BJ (cell line): Measurements from ENCODE around the gene TMEM269. TPM values are rescaled to one million over a fixed set of nuclear protein-coding genes. Genes with fewer than 3 reads are reported as not detected.

ENCODE experiments used
- CTCF ChIA-PET: fragments of 350-600 bp; formaldehyde crosslinking; extraction: SDS; loops from one replicate; lab custom pipeline; 2021; ENCODE audit warnings: antibody characterized with exemption, inconsistent platforms; lab: Yijun Ruan, JAX
- POLR2A ChIA-PET: fragments of 300-600 bp; sonication (Branson Sonifier 250); formaldehyde crosslinking; extraction: SDS; loops from one replicate; lab custom pipeline; 2021; ENCODE audit warnings: antibody characterized with exemption; lab: Charles Lee
- DNase-seq: peaks from one replicate; pipeline ENCODE4 v3.0.0-alpha.2; 2011; ENCODE audit warnings: low read depth
- H3K27me3 ChIP-seq: 2 replicates; pipeline ENCODE4 v1.6.0; 2011; ENCODE audit warnings: low read length; ENCODE audit not compliant: control insufficient read depth, insufficient read depth
- H3K36me3 ChIP-seq: 2 replicates; pipeline ENCODE4 v1.5.1; 2011; ENCODE audit warnings: low read length; ENCODE audit not compliant: control insufficient read depth, insufficient read depth
- H3K4me3 ChIP-seq: 2 replicates; pipeline ENCODE4 v1.5.1; 2011; ENCODE audit warnings: low read depth, mild to moderate bottlenecking, control low read depth, low read length
- CTCF ChIP-seq: IDR thresholded peaks from 2 replicates; pipeline ENCODE4 v1.5.1; 2011; ENCODE audit warnings: low read depth, mild to moderate bottlenecking, control low read depth, inconsistent platforms, low read length, moderate library complexity; ENCODE audit not compliant: insufficient read depth
- polyA plus RNA-seq: library from polyadenylated mRNA; depleted of rRNA; stranded (reverse); fragments of >200 nt; gene quantifications from 2 replicates; pipeline ENCODE4 v1.2.3, GENCODE V29; 2011

Gene TMEM269
- polyA plus RNA-seq, 1 experiment: not detected

GRCh38 chr1:42776502-42776901 lies 8.3 kb upstream of the TMEM269 start:
- ChIA-PET POLR2A (no interaction called here), CTCF (interaction anchor here (0.7 to 5.2 kb wide), 11 partner anchors 8 to 297 kb away, joined by 3 to 82 read pairs (median 7); partner anchors contain the start of genes C1orf50, P3H1 and ZNF691)
- no peak overlapping the region for H3K4me3 ChIP-seq
- no peak for TF ChIP-seq CTCF
- peaks cover 19% of the 10 kb centered on the region for H3K36me3 ChIP-seq
- no peak for DNase-seq
- H3K27me3 ChIP-seq: no peaks in the 10 kb centered on the region

- H3K36me3 ChIP-seq: peaks cover 21% of the 10 kb centered on the region
Observed at GRCh38 chr1:42777852-42778251, 6.9 kb upstream of the TMEM269 start.

GRCh38 chr1:42779725-42780124 lies 5.1 kb upstream of the TMEM269 start:
- TF ChIP-seq CTCF: no peak
- Histone ChIP-seq H3K27me3 (no peaks in the 10 kb centered on the region), H3K36me3 (peaks cover 17% of the 10 kb centered on the region), H3K4me3 (no peak overlapping the region)
- ChIA-PET CTCF (interaction anchor here (0.6 to 5.2 kb wide), 7 partner anchors 8 to 294 kb away, joined by 3 to 82 read pairs (median 4); partner anchors contain the start of genes C1orf50 and P3H1), POLR2A (no interaction called here)
- DNase-seq: no peak

More at GRCh38 chr1:42777852-42778251, 6.9 kb upstream of the TMEM269 start:
- H3K27me3 ChIP-seq: no peaks in the 10 kb centered on the region
- ChIA-PET CTCF (interaction anchor here (0.6 to 5.2 kb wide), 23 partner anchors 9 to 1432 kb away, joined by 3 to 82 read pairs (median 5); partner anchors contain the start of genes C1orf50, ERMAP, P3H1 and SVBP), POLR2A (no interaction called here)
- TF ChIP-seq CTCF: peak; percentile 79
- DNase-seq: no peak
- no peak overlapping the region for H3K4me3 ChIP-seq

- ChIA-PET POLR2A (interaction anchor here (0.6 kb wide), 1 partner anchor 97 kb away, joined by 3 read pairs; no protein-coding TSS in a partner anchor), CTCF (interaction anchor here (0.6 to 5.2 kb wide), 6 partner anchors 12 to 294 kb away, joined by 3 to 82 read pairs (median 6); partner anchors contain the start of genes C1orf50 and P3H1)
- H3K4me3 ChIP-seq: no peak overlapping the region
- H3K27me3 ChIP-seq: no peaks in the 10 kb centered on the region
- no peak for DNase-seq
- TF ChIP-seq CTCF: no peak
- peaks cover 15% of the 10 kb centered on the region for H3K36me3 ChIP-seq
Observed at GRCh38 chr1:42780176-42780575, 4.6 kb upstream of the TMEM269 start.

GRCh38 chr1:42783092-42783491 lies 1.7 kb upstream of the TMEM269 start:
- TF ChIP-seq CTCF: no peak
- no peak overlapping the region for H3K4me3 ChIP-seq
- DNase-seq: no peak
- no peaks in the 10 kb centered on the region for H3K27me3 ChIP-seq
- CTCF ChIA-PET: interaction anchor here (0.6 to 3.0 kb wide), 7 partner anchors 13 to 290 kb away, joined by 4 to 14 read pairs (median 7); no protein-coding TSS in a partner anchor
- POLR2A ChIA-PET: no interaction called here
- H3K36me3 ChIP-seq: peaks cover 4% of the 10 kb centered on the region
